ENCODE data around the gene ABCD1. TPM values are rescaled to one million over a fixed set of nuclear protein-coding genes. Genes with fewer than 3 reads are reported as not detected.

ABCD1 gene
- total and polyA plus RNA-seq, 7 donors, result 1.8 to 21.3 (median 12.8) TPM

DNA sequence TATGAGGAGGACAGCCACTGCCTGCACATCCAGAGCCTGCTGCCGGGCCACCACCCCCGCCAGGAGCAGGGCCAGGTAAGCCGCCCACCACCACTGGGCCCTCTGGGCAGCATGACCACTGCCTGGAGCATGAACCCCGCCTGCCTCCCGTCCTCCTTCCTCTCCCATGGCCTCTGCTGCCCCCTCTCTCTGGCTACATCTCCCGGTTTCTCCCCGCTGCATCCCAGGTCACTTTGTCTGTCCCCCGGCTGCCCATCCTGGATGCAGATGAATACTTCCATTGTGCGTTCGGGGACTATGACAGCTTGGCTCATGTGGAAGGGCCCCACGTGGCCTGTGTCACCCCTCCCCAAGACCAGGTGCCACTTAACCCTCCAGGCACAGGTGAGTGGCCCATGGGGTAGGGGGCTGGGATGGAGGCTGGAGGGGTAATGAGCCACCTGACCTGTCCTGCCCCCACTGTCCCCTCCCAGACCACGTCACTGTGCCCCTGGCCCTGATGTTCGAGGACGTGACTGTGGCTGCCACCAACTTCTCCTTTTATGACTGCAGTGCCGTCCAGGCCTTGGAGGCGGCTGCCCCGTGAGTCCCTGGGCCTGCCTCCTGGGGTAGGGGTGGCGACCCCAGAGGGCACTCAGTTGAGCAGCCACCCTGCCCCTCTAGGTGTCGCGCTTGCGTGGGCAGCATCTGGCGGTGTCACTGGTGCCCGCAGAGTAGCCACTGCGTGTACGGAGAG lies 45.4 kb downstream of the ABCD1 start:
- Histone ChIP-seq H3K36me3 (peaks cover 0 to 51% (median 5%) of the 10 kb centered on the region in 4 donors), H3K27me3 (no peaks in the 10 kb centered on the region), H3K9me3 (no peaks in the 10 kb centered on the region), H3K4me3 (no peak overlapping the region), H3K4me1 (peaks cover 0 to 26% (median 12%) of the 10 kb centered on the region in 4 donors), H3K27ac (no peak overlapping the region)
- 86 to 88% methylated on average over 25 of the region's 25 CpGs for WGBS, 2 donors
- intact Hi-C loops (cut with DNase I), result no loop called here
- TF ChIP-seq, protein P1, sequence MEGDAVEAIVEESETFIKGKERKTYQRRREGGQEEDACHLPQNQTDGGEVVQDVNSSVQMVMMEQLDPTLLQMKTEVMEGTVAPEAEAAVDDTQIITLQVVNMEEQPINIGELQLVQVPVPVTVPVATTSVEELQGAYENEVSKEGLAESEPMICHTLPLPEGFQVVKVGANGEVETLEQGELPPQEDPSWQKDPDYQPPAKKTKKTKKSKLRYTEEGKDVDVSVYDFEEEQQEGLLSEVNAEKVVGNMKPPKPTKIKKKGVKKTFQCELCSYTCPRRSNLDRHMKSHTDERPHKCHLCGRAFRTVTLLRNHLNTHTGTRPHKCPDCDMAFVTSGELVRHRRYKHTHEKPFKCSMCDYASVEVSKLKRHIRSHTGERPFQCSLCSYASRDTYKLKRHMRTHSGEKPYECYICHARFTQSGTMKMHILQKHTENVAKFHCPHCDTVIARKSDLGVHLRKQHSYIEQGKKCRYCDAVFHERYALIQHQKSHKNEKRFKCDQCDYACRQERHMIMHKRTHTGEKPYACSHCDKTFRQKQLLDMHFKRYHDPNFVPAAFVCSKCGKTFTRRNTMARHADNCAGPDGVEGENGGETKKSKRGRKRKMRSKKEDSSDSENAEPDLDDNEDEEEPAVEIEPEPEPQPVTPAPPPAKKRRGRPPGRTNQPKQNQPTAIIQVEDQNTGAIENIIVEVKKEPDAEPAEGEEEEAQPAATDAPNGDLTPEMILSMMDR (IDR thresholded peaks at IDR 0.05), result no peak
- DNase-seq, result peak; percentile 63

GRCh38 chrX:153770601-153771414 lies 46.2 kb downstream of the ABCD1 start:
- 91 to 93% methylated on average over 18 of the region's 18 CpGs for WGBS, 2 donors
- Histone ChIP-seq H3K27me3 (no peaks in the 10 kb centered on the region), H3K9me3 (no peaks in the 10 kb centered on the region), H3K27ac (no peak overlapping the region), H3K36me3 (peaks cover 0 to 59% (median 8%) of the 10 kb centered on the region in 4 donors), H3K4me1 (peaks cover 0 to 18% (median 10%) of the 10 kb centered on the region in 4 donors), H3K4me3 (no peak overlapping the region)
- intact Hi-C loops (cut with DNase I), result no loop called here
- no peak for DNase-seq
- TF ChIP-seq POLR2A (IDR thresholded peaks at IDR 0.05), result no peak
- no peak for TF ChIP-seq EP300 (IDR thresholded peaks at IDR 0.05)
- TF ChIP-seq POLR2AphosphoS5 (IDR thresholded peaks at IDR 0.05), result no peak
- TF ChIP-seq, protein P1 (IDR thresholded peaks at IDR 0.05), result no peak

DNA sequence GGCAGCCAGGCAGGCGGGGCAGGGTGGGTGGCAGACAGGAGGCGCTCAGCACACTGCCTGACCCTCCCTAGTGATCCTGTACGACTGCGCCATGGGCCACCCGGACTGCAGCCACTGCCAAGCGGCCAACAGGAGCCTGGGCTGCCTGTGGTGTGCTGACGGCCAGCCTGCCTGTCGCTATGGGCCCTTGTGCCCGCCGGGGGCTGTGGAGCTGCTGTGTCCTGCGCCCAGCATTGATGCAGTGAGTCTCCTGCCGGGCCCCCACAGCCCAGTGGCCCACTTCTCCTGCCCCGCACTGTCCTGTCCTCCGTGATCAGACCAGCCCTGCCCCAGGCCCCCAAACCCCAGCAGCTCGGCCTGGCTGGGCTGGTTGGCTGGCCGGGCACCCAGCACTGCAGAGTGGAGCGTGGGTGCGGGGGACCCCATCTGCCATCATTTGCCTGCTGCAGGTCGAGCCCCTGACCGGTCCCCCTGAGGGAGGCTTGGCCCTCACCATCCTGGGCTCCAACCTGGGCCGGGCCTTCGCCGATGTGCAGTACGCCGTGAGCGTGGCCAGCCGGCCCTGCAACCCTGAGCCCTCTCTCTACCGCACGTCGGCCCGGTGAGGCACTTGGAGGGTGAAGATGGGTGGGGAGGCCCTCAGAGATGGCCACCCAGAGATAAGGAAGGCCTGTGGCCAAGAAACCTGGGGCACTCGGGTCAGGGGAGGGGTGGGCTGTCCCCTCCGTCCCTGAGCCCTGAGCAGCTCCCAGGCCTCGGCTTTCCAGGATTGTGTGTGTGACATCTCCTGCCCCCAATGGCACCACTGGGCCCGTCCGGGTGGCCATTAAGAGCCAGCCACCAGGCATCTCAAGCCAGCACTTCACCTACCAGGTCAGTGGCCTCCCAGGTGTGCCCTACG lies 47.0 kb downstream of the ABCD1 start:
- no peaks in the 10 kb centered on the region for H3K27me3 ChIP-seq
- WGBS, 2 donors, result 88 to 92% methylated on average over 37 of the region's 37 CpGs
- intact Hi-C loops (cut with DNase I), result no loop called here
- H3K27ac ChIP-seq, result no peak overlapping the region
- H3K4me1 ChIP-seq, result peaks cover 0 to 10% (median 9%) of the 10 kb centered on the region in 4 donors
- DNase-seq, result no peak
- H3K4me3 ChIP-seq, result no peak overlapping the region
- H3K36me3 ChIP-seq, result peaks cover 0 to 62% (median 9%) of the 10 kb centered on the region in 4 donors
- TF ChIP-seq POLR2A (IDR thresholded peaks at IDR 0.05), result no peak
- TF ChIP-seq, protein P1 (IDR thresholded peaks at IDR 0.05), result no peak
- no peak for TF ChIP-seq POLR2AphosphoS5 (IDR thresholded peaks at IDR 0.05)
- TF ChIP-seq EP300 (IDR thresholded peaks at IDR 0.05), result no peak
- H3K9me3 ChIP-seq, result no peaks in the 10 kb centered on the region

DNA sequence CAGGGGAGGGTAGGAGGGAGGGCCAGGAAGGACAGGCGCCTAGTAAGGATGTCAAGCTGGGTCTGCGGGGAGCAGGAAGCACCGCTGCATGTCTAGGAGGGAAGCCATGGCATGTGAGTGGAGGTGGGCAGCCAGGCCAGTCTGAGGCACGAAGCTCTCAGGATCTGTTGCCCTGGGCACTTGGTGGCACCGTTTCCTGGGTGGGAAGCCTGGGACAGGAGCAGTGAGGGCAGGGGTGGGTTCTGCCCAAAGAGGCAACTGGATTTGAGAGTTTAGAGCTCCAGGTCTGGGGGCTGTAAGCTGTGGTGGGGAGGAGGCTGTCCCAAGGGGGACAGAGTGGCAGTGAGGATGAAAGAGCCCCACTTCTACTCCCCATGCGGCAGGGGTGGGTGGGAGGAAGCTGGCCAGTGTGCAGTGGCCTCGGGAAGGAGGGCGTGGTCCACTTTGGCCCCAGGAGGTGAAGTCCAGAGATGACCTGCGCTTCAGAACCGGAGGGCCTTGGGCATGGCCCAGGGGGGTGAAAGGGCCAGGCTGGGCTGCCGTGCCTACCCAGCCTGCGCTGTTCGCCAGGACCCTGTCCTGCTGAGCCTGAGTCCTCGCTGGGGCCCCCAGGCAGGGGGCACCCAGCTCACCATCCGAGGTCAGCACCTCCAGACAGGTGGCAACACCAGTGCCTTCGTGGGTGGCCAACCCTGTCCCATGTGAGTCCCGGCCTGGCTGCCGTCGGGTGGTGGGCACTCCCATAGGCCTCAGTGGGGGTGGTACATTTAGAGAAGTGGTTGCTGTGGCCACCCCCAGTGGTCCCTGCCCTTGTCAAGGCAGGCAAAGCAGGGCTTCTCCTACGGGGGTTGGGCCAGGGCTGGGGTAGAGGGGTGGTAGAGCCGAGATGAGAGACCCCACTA lies 47.9 kb downstream of the ABCD1 start:
- TF ChIP-seq POLR2A (IDR thresholded peaks at IDR 0.05), result no peak
- TF ChIP-seq, protein P1 (IDR thresholded peaks at IDR 0.05), result no peak
- no peak for TF ChIP-seq POLR2AphosphoS5 (IDR thresholded peaks at IDR 0.05)
- no peak for TF ChIP-seq EP300 (IDR thresholded peaks at IDR 0.05)
- no peak overlapping the region for H3K4me3 ChIP-seq
- 76 to 84% methylated on average over 21 of the region's 21 CpGs for WGBS, 2 donors
- H3K36me3 ChIP-seq, result peaks cover 0 to 62% (median 9%) of the 10 kb centered on the region in 4 donors
- no peaks in the 10 kb centered on the region for H3K27me3 ChIP-seq
- peaks cover 0 to 1% (median under 1%) of the 10 kb centered on the region in 4 donors for H3K4me1 ChIP-seq
- intact Hi-C loops (cut with DNase I), result no loop called here
- H3K9me3 ChIP-seq, result no peaks in the 10 kb centered on the region
- no peak for DNase-seq
- H3K27ac ChIP-seq, result no peak overlapping the region
